ENCODE data around the gene COP1.

COP1 gene

GRCh38 chr1:175969231-175969630, 237.9 kb downstream of the COP1 start:
- DNase-seq, result no peak

- no peak for DNase-seq
These were observed 238.5 kb downstream of the COP1 start for GRCh38 chr1:175968486-175969172.

GRCh38 chr1:175963740-175964139, 243.3 kb downstream of the COP1 start:
- no peak for DNase-seq

DNA sequence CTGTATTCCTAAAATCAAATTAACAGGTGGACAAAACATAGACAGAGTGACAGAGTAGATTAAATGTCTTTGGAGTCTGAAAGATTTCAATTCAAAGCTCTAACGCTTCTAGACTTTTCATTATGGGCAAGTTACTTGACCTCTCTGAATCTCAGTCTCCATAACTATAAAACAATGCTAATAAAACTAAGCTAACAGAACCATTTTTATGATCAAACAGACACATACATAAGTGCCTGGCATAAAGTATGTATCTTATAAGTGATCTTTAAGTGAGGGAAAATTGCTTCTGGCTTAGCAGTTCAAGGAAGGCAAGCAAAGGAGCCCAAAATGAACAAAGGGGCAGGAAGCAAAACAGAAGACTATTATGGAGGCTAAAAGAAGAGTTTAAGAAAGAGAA, 246.9 kb downstream of the COP1 start:
- no peak for DNase-seq

- DNase-seq, result no peak
These were observed 255.5 kb downstream of the COP1 start for GRCh38 chr1:175951627-175952026.

DNA sequence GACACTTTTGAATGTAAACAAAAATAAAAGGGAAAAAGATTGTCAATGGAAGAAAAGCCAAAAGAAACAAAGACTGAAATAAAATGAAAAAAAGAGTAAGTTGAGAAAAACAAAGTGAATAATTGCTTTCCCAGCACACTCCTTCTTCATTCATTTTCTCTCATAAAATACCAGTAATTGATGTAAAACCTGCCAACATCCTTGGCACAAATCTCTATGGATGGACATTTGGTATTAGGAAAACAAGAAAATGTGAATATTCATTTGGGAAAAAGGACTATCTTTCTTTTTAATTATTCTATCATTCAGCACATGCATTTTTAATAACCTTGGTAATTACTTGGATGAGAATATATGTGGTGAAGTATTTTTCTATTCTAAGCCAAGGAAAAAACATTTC, 259.3 kb downstream of the COP1 start:
- no peak for DNase-seq

DNA sequence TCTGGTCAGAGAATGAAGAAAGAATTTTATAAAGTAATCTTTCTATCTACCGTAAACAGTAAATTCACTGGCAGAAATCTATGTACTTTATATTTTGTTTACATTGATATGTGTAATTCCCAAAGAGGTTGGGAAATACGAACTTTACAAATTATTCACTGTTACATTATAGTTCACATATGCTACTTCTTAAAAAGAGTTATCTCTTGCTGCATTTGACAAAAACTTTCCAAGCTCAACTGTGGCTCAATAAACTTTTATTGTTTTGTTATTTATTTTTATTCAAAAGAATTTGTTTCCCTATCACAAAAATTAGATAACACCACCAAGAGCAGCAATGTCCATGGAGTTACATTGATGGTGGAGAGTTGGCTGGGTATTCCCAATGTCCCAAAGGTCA, 262.5 kb downstream of the COP1 start:
- no peak for DNase-seq

GRCh38 chr1:175941164-175941563, 265.9 kb downstream of the COP1 start:
- no peak for DNase-seq

DNA sequence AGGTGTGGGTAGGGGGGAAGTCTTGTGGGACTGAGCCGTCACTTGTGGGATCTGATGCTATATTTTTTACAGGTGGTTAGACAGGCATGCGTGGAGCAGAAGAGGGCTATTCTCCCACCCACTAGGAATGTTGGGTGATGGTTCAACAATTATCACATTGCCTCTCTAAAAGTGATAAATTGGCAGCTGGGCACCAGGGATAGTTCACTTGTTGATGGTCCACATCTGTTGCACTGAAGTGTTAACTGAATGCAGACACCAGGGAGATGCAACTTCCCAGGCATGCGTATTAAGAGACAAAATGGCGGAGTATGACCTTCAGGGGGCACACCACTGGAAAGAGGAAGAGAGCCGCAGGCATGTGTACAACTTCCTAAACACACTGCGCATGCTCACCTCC, 270.4 kb downstream of the COP1 start:
- DNase-seq, result no peak

GRCh38 chr1:175935566-175936115, 271.4 kb downstream of the COP1 start:
- no peak for DNase-seq

GRCh38 chr1:175935166-175935565, 271.9 kb downstream of the COP1 start:
- DNase-seq, result no peak

DNA sequence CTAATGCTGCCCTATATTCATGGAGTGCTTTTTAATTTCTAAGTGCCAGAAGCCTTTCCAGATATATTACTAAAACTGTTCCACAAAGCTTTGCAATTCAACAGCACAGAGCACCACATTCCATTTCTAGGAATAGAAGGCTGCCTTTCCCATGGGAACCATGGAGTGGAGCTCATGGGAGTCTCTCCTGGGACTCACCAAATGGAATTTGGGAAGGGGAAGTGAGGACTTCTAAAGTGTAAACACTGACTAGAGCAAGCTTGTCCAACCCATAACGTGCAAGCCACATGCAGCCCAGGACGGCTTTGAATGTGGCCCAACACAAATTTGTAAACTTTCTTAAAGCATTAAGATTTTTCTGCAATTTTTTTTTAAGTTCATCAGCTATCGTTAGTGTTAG, 273.3 kb downstream of the COP1 start:
- no peak for DNase-seq

DNA sequence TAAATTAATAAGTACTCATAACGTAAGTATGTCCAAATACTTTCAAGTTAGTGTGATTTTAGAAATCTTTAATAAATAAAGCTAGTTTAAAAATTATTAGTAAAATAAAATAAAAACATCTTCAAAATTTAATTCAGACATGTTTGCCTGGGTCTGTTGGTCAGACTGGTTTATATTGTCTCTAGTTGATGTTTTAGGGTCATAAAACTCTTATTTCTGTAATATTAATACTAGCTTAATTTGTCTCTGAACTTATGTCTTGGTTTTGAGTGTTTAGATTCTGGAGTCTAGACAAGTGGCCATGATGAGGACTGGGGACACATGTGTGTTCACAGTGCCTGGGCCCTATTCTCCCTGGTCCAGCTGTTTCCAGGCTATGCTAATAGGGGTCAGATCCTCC, 279.1 kb downstream of the COP1 start:
- no peak for DNase-seq

DNA sequence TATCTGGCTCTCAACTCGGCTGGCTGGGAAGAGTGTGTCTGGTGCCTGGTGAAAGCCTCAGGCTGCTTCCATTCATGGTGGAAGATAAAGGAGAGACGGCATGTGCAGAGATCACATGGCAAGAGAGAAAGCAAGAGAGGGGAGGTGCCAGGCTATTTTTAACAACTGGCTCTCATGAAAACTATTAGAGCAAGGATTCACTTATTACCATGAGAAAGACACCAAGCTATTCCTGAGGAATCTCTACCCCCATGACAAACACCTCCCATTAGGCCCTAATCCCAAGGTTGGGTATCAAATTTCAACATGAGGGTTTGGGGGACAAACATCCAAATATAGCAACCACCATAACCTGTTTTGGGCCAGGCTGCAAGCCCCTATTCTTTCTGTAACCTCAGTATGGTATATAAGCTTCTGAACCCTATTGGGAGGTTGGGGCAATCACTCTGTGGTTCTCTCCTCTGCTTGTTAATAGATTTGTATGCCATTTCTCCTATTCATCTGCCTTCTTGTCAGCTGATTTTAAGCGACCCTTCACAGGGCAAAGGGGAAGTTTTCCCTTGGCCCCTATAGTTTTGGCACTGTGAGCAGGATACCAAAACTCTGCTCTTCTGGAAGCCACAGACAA, 284.7 kb downstream of the COP1 start:
- no peak for DNase-seq

DNA sequence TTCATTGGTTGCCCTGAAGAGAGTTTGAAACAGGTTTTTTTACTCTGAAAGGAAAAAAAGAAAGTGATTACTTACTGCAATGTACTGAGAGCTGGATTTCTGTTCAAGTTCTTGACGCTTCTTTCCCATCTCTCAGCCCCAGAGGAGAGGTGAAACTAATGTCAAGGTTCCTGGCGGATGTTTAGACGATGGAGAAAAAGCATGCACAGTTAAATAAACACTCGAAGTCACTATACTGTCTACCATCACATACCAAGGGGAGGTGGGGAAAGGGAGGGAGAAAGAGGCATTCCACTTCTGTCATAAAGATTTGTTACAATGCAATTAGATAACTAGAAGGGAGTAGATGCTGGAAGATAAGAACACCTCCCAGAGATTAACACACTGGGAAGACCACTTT, 286.7 kb downstream of the COP1 start:
- no peak for DNase-seq

DNA sequence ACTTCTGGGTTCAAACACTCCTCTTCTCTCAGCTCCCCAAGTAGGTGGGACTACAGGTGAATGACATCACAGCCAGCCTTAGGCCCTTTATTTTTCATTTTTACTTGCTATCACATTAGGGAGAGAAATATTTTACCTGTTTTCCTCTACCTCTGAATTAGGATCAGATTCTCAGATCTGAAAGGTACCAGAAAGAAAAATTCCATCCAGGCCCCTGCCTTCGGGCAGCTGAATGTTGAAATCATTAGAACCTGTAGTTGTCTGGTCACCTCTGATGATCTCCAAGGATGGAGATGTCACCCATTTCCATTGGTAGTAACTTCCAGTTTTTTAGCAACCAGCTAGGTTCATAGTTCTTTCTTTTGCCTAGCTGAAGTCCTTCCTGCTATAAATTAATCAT, 288.1 kb downstream of the COP1 start:
- no peak for DNase-seq

DNA sequence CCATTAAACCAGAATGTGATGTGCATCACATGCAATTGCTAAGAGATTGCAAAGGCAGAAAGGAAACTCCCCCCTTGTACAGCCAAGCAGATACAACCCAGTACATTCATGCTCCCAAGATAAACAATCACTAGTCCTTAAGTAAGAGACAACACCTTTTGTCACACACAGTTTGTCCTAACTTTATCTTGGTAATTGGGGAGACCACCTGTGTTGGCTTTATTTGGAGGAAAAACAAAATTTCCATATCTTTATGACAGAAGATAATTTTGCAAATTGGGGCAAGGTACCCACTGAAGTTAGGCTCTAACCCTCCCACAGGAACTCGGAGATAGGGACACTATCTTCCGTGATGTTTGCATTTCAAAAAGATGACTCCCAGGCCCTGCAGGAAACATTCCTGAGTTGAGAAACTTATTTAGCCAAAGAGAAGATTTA, 288.7 kb downstream of the COP1 start:
- no peak for DNase-seq

DNA sequence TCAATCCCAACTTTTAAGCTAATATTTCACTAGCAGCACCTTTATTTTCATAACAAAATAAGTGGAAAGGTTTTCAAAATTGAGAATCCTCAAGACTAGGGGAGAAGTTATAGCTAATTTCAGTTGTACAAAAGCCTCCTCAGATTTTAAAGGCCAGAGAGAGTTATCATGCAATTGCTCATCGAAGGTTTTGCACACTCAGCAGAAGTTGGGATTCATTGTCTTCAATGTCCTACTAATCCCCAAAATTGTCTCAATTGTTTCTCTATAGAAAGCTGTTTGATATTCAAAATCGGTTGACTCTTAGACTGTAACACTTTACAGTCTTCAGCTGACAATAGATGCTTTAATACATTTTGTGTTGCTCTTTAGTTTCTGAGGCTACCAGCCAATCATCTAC, 293.0 kb downstream of the COP1 start:
- no peak for DNase-seq

- DNase-seq, result no peak
These were observed 295.9 kb downstream of the COP1 start for GRCh38 chr1:175911138-175911537.

- DNase-seq, result no peak
These were observed 300.7 kb downstream of the COP1 start for GRCh38 chr1:175906370-175906769.

DNA sequence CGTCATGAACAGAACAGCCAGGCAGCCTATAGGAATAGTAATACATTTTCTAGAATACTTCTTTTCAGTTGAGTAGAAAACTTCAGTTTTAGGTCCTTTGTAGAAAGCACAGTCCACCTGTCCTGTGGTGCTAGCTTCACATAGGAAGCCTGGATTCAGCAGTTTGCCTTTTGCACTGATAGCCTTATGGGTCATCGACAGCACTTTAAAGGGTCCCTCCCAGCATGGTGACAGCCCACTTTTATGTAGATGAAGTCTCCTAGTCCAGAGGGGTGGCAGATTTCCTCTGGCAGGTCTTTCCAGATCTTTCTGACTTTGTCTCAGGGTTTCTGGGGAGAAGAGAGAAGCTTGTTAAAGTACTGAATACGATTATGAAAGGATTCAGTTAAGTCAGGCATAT, 302.3 kb downstream of the COP1 start:
- no peak for DNase-seq

GRCh38 chr1:175902281-175902680, 304.8 kb downstream of the COP1 start:
- no peak for DNase-seq
